HCT116 (cell line): ENCODE measurements around the gene NUMB. TPM values are rescaled to one million over a fixed set of nuclear protein-coding genes. Genes with fewer than 3 reads are reported as not detected.

Experiments used
- ATAC-seq: fragments of 200-7000 bp; cut with Tn5 transposase; 2 replicates; pipeline ENCODE4 v1.9.1; 2020; ENCODE audit warnings: mild to moderate bottlenecking, moderate library complexity
- BruUV-seq: library from RNA; stranded (reverse); fragments of 400-500 nt; replicated peaks from 2 replicates; lab custom pipeline; 2021; lab: Mats Ljungman, UMichigan
- CTCF ChIA-PET: fragments of 300-600 bp; sonication (Branson Sonifier 250); formaldehyde crosslinking; loops from one replicate; lab custom pipeline; 2021; ENCODE audit warnings: antibody characterized with exemption; lab: Charles Lee
- POLR2A ChIA-PET: fragments of 300-600, 350-600 bp; sonication (Branson Sonifier 250); formaldehyde crosslinking; loops from one replicate; lab custom pipeline; 2021; ENCODE audit warnings: antibody characterized with exemption; lab: Charles Lee
- RAD21 ChIA-PET, 2 experiments: fragments of 300-600 bp; sonication (Branson Sonifier 250); formaldehyde crosslinking; loops; one replicate each; lab custom pipeline; 2023; ENCODE audit warnings: low total read pairs in 2 of 2; ENCODE audit not compliant: uncharacterized antibody in 2 of 2, unreplicated experiment in 2 of 2, low non-redundant PET in 1 of 2; lab: Charles Lee
- DNase-seq: peaks from one replicate; pipeline ENCODE4 v3.0.0-alpha.2; 2010; ENCODE audit warnings: low read depth, low spot score
- H2AFZ ChIP-seq: fragments of 200-600 bp; shearing (Covaris generic), sonication (generic); 2 replicates; pipeline ENCODE4 v1.6.1; 2017; ENCODE audit warnings: low read depth, mixed run types, mixed read lengths, antibody characterized with exemption, low read length; ENCODE audit not compliant: poor library complexity, severe bottlenecking
- H3K27ac ChIP-seq: 2 replicates; pipeline ENCODE4 v1.5.1; 2012; ENCODE audit warnings: low read depth, low read length
- H3K27me3 ChIP-seq: fragments of 200-600 bp; sonication (generic); 2 replicates; pipeline ENCODE4 v1.6.1; 2016; ENCODE audit warnings: mixed run types, low read length, mixed read lengths; ENCODE audit not compliant: insufficient read depth
- H3K36me3 ChIP-seq, 2 experiments: fragments of 200-500 bp in 1 of 2; fragments of 200-600 bp in 1 of 2; sonication (Bioruptor generic) in 1 of 2; sonication (generic) in 1 of 2; 2 replicates each; pipeline versions ENCODE4 v1.5.1 to v1.6.1; 2014 to 2016; ENCODE audit warnings: low read length in 2 of 2, inconsistent platforms in 1 of 2, mixed read lengths in 1 of 2, mixed run types in 1 of 2; ENCODE audit not compliant: insufficient read depth in 2 of 2, control insufficient read depth in 1 of 2
- H3K4me1 ChIP-seq, 2 experiments: fragments of 200-600 bp in 1 of 2; sonication (generic) in 1 of 2; 2 replicates each; pipeline versions ENCODE4 v1.5.1 to v1.6.1; 2012 to 2017; ENCODE audit warnings: low read length in 2 of 2, inconsistent platforms in 1 of 2, mild to moderate bottlenecking in 1 of 2, mixed read lengths in 1 of 2, mixed run types in 1 of 2, moderate library complexity in 1 of 2; ENCODE audit not compliant: insufficient read depth in 2 of 2, control insufficient read depth in 1 of 2
- H3K4me2 ChIP-seq: fragments of 200-600 bp; sonication (generic); 2 replicates; pipeline ENCODE4 v1.6.1; 2017; ENCODE audit warnings: mixed run types, low read length, mixed read lengths
- H3K4me3 ChIP-seq, 2 experiments: fragments of 200-600 bp in 1 of 2; sonication (generic) in 1 of 2; replicated peaks in 1 of 2; 2 replicates each; pipeline ENCODE4 v1.5.1; 2011 to 2016; ENCODE audit warnings: low read length in 2 of 2, control low read depth in 1 of 2, low read depth in 1 of 2, mild to moderate bottlenecking in 1 of 2, mixed read lengths in 1 of 2, mixed run types in 1 of 2
- H3K79me2 ChIP-seq: fragments of 200-600 bp; sonication (generic); 2 replicates; pipeline ENCODE4 v1.6.1; 2017; ENCODE audit warnings: mild to moderate bottlenecking, mixed run types, low read length, moderate library complexity, mixed read lengths; ENCODE audit not compliant: insufficient read depth
- H3K9ac ChIP-seq: fragments of 200-600 bp; sonication (generic); 2 replicates; pipeline ENCODE4 v1.6.1; 2016; ENCODE audit warnings: low read length, mixed read lengths
- H3K9me2 ChIP-seq: fragments of 200-600 bp; sonication (generic), shearing (Covaris generic); 2 replicates; pipeline ENCODE4 v1.6.1; 2017; ENCODE audit warnings: mixed run types, mild to moderate bottlenecking, moderate library complexity; ENCODE audit not compliant: insufficient read depth
- H3K9me3 ChIP-seq, 2 experiments: fragments of 200-500 bp in 1 of 2; fragments of 200-600 bp in 1 of 2; sonication (Bioruptor generic) in 1 of 2; sonication (generic) in 1 of 2; 2 replicates each; pipeline ENCODE4 v1.6.1; 2014 to 2017; ENCODE audit warnings: low read length in 2 of 2, mixed read lengths in 2 of 2, inconsistent platforms in 1 of 2, low read depth in 1 of 2, mild to moderate bottlenecking in 1 of 2, mixed run types in 1 of 2, moderate library complexity in 1 of 2; ENCODE audit not compliant: control insufficient read depth in 1 of 2, insufficient read depth in 1 of 2
- H4K20me1 ChIP-seq: fragments of 200-600 bp; sonication (generic), shearing (Covaris generic); 2 replicates; pipeline ENCODE4 v1.6.1; 2017; ENCODE audit warnings: mixed run types, mild to moderate bottlenecking, moderate library complexity; ENCODE audit not compliant: insufficient read depth
- CBX3 ChIP-seq: IDR thresholded peaks from 2 replicates; pipeline ENCODE4 v1.6.1; 2012; ENCODE audit warnings: low read depth
- CEBPB ChIP-seq: IDR thresholded peaks from 2 replicates; pipeline ENCODE4 v1.6.1; 2012; ENCODE audit warnings: low read depth
- ELF1 ChIP-seq: IDR thresholded peaks from 2 replicates; pipeline ENCODE4 v1.6.1; 2012; ENCODE audit warnings: low read depth, borderline replicate concordance
- POLR2AphosphoS5 ChIP-seq: IDR thresholded peaks from 2 replicates; pipeline ENCODE4 v1.6.1; 2011; ENCODE audit warnings: mild to moderate bottlenecking, low read depth, low read length, moderate library complexity
- SIN3A ChIP-seq: IDR thresholded peaks from 2 replicates; pipeline ENCODE4 v1.6.1; 2012; ENCODE audit warnings: low read depth
- SP1 ChIP-seq: IDR thresholded peaks from 2 replicates; pipeline ENCODE4 v1.6.1; 2012; ENCODE audit warnings: low read depth
- SRF ChIP-seq: IDR thresholded peaks from 2 replicates; pipeline ENCODE4 v1.6.1; 2012; ENCODE audit warnings: low read depth
- ZFX ChIP-seq: fragments of 450-650 bp; IDR thresholded peaks from 2 replicates; pipeline ENCODE4 v1.6.1; 2017
- intact Hi-C: fragments of 100-400 bp; cut with micrococcal nuclease; formaldehyde crosslinking; loops from 2 replicates; pipeline ENCODE4 v1.10.0; 2022
- total RNA-seq: library from RNA; stranded (reverse); gene quantifications from one replicate; pipeline ENCODE4 v1.2.1, GENCODE V29; 2021; ENCODE audit not compliant: unreplicated experiment
- TF ChIP-seq, protein P1 (sequence below): IDR thresholded peaks from 2 replicates; pipeline ENCODE4 v1.6.1; 2012; ENCODE audit warnings: low read depth
- TF ChIP-seq, protein P2 (sequence below): IDR thresholded peaks from 2 replicates; pipeline ENCODE4 v1.6.1; 2011; ENCODE audit warnings: mild to moderate bottlenecking, low read length, moderate library complexity; ENCODE audit not compliant: insufficient replicate concordance; ENCODE audit errors: extremely low read depth
- TF ChIP-seq, protein P3 (sequence below), 3 experiments: fragments of 200-600 bp in 1 of 3; sonication (generic) in 1 of 3; IDR thresholded peaks in 2 of 3; conservative IDR thresholded peaks in 1 of 3; 2 replicates each; pipeline ENCODE4 v1.5.1; 2012 to 2017; ENCODE audit warnings: low read depth in 2 of 3, low read length in 2 of 3, antibody characterized with exemption in 1 of 3, borderline replicate concordance in 1 of 3, control low read depth in 1 of 3, mild to moderate bottlenecking in 1 of 3, mixed read lengths in 1 of 3, mixed run types in 1 of 3, moderate library complexity in 1 of 3; ENCODE audit not compliant: insufficient read depth in 1 of 3
- TF ChIP-seq, protein P4 (sequence below): IDR thresholded peaks from 2 replicates; pipeline ENCODE4 v1.6.1; 2012
- TF ChIP-seq, protein P5 (sequence below): IDR thresholded peaks from 2 replicates; pipeline ENCODE4 v1.6.1; 2012

Gene NUMB
- total RNA-seq, 1 experiment from 2014 or later: 43.0 TPM

DNA sequence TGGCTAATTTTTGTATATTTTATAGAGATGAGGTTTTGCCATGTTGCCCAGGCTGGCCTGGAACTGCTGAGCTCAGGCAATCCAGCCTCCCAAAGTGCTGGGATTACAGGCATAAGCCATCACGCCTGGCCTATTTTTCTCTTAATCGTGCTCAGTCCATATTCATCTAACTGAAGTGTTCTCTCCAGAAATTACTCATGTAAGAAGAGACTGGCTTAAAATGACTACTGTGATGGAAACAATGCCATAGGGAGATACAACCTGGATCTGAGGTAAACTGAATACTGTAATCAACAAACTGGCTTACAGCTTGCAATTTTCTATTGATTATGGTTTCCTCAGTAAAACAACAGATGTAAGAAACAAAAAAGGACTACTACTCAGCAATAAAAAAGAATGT, 21.1 kb downstream of the NUMB start:
- H3K9ac ChIP-seq: no peak overlapping the region
- H3K79me2 ChIP-seq: peaks cover 35% of the 10 kb centered on the region
- BruUV-seq: no TSS peak
- H2AFZ ChIP-seq: no peak overlapping the region
- H3K27ac ChIP-seq: no peak overlapping the region
- no peaks in the 10 kb centered on the region; a peak in 1 of 4 replicates for H3K4me1 ChIP-seq
- H3K27me3 ChIP-seq: no peaks in the 10 kb centered on the region
- ChIA-PET POLR2A (no interaction called here), RAD21 (no interaction called here), CTCF (no interaction called here)
- H3K4me2 ChIP-seq: no peak overlapping the region
- no peak for ATAC-seq
- no peaks in the 10 kb centered on the region for H3K9me3 ChIP-seq
- intact Hi-C loops: no loop called here
- no peaks in the 10 kb centered on the region for H3K36me3 ChIP-seq
- H3K4me3 ChIP-seq: no peak overlapping the region
- no peaks in the 10 kb centered on the region for H3K9me2 ChIP-seq
- no peaks in the 10 kb centered on the region; the same call in none of the 2 replicates for H4K20me1 ChIP-seq
- TF ChIP-seq, protein P1, sequence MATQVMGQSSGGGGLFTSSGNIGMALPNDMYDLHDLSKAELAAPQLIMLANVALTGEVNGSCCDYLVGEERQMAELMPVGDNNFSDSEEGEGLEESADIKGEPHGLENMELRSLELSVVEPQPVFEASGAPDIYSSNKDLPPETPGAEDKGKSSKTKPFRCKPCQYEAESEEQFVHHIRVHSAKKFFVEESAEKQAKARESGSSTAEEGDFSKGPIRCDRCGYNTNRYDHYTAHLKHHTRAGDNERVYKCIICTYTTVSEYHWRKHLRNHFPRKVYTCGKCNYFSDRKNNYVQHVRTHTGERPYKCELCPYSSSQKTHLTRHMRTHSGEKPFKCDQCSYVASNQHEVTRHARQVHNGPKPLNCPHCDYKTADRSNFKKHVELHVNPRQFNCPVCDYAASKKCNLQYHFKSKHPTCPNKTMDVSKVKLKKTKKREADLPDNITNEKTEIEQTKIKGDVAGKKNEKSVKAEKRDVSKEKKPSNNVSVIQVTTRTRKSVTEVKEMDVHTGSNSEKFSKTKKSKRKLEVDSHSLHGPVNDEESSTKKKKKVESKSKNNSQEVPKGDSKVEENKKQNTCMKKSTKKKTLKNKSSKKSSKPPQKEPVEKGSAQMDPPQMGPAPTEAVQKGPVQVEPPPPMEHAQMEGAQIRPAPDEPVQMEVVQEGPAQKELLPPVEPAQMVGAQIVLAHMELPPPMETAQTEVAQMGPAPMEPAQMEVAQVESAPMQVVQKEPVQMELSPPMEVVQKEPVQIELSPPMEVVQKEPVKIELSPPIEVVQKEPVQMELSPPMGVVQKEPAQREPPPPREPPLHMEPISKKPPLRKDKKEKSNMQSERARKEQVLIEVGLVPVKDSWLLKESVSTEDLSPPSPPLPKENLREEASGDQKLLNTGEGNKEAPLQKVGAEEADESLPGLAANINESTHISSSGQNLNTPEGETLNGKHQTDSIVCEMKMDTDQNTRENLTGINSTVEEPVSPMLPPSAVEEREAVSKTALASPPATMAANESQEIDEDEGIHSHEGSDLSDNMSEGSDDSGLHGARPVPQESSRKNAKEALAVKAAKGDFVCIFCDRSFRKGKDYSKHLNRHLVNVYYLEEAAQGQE: no peak
- TF ChIP-seq SP1: no peak
- TF ChIP-seq POLR2AphosphoS5: no peak
- TF ChIP-seq ELF1: no peak
- TF ChIP-seq, protein P2, sequence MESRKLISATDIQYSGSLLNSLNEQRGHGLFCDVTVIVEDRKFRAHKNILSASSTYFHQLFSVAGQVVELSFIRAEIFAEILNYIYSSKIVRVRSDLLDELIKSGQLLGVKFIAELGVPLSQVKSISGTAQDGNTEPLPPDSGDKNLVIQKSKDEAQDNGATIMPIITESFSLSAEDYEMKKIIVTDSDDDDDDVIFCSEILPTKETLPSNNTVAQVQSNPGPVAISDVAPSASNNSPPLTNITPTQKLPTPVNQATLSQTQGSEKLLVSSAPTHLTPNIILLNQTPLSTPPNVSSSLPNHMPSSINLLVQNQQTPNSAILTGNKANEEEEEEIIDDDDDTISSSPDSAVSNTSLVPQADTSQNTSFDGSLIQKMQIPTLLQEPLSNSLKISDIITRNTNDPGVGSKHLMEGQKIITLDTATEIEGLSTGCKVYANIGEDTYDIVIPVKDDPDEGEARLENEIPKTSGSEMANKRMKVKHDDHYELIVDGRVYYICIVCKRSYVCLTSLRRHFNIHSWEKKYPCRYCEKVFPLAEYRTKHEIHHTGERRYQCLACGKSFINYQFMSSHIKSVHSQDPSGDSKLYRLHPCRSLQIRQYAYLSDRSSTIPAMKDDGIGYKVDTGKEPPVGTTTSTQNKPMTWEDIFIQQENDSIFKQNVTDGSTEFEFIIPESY: no peak
- TF ChIP-seq CEBPB: no peak
- TF ChIP-seq SRF: no peak
- TF ChIP-seq ZFX: no peak
- TF ChIP-seq SIN3A: no peak
- TF ChIP-seq, protein P3, sequence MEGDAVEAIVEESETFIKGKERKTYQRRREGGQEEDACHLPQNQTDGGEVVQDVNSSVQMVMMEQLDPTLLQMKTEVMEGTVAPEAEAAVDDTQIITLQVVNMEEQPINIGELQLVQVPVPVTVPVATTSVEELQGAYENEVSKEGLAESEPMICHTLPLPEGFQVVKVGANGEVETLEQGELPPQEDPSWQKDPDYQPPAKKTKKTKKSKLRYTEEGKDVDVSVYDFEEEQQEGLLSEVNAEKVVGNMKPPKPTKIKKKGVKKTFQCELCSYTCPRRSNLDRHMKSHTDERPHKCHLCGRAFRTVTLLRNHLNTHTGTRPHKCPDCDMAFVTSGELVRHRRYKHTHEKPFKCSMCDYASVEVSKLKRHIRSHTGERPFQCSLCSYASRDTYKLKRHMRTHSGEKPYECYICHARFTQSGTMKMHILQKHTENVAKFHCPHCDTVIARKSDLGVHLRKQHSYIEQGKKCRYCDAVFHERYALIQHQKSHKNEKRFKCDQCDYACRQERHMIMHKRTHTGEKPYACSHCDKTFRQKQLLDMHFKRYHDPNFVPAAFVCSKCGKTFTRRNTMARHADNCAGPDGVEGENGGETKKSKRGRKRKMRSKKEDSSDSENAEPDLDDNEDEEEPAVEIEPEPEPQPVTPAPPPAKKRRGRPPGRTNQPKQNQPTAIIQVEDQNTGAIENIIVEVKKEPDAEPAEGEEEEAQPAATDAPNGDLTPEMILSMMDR (IDR thresholded peaks at IDR 0.05 in 2 of 3, conservative IDR thresholded peaks at IDR 0.05 in 1 of 3; ENCODE audit: borderline replicate concordance in 1 of 3, insufficient read depth in 1 of 3, low read depth in 2 of 3, low read length in 2 of 3): no peak
- TF ChIP-seq, protein P4, sequence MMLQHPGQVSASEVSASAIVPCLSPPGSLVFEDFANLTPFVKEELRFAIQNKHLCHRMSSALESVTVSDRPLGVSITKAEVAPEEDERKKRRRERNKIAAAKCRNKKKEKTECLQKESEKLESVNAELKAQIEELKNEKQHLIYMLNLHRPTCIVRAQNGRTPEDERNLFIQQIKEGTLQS: no peak
- TF ChIP-seq CBX3: no peak
- TF ChIP-seq, protein P5, sequence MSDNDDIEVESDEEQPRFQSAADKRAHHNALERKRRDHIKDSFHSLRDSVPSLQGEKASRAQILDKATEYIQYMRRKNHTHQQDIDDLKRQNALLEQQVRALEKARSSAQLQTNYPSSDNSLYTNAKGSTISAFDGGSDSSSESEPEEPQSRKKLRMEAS: no peak
- DNase-seq: no peak
